H1 (cell line): ENCODE measurements around the gene TP53I13. TPM values are rescaled to one million over a fixed set of nuclear protein-coding genes. Genes with fewer than 3 reads are reported as not detected.

Experiments used
- CTCF ChIA-PET: fragments of 300-600 bp; sonication (Branson Sonifier 250); formaldehyde crosslinking; loops from one replicate; lab custom pipeline; 2021; ENCODE audit not compliant: partially characterized antibody; lab: Charles Lee
- POLR2A ChIA-PET: fragments of 300-600 bp; sonication (Branson Sonifier 250); formaldehyde crosslinking; loops from one replicate; lab custom pipeline; 2021; ENCODE audit warnings: inconsistent platforms; ENCODE audit not compliant: partially characterized antibody; lab: Charles Lee
- DNase-seq, 2 experiments: peaks; one replicate each; pipeline versions ENCODE4 v3.0.0 to v3.0.0-alpha.2; 2010 to 2022; ENCODE audit warnings: low spot score in 2 of 2, low read depth in 1 of 2, mixed read lengths in 1 of 2
- FAIRE-seq: peaks from 2 replicates; lab custom pipeline; 2011; peaks lifted over from hg19 to GRCh38; lab: Jason Lieb, UNC
- H2AFZ ChIP-seq: 2 replicates; pipeline ENCODE4 v1.8.1; 2012; ENCODE audit warnings: low read length, inconsistent platforms
- H2AK5ac ChIP-seq: 2 replicates; pipeline ENCODE4 v1.6.1; 2013; ENCODE audit warnings: low read depth, low read length
- H2BK120ac ChIP-seq: replicated peaks from 2 replicates; pipeline ENCODE3; 2013; ENCODE audit warnings: low read depth, low read length, inconsistent platforms
- H2BK12ac ChIP-seq: 2 replicates; pipeline ENCODE4 v1.6.1; 2013; ENCODE audit warnings: low read depth, low read length
- H2BK15ac ChIP-seq: 2 replicates; pipeline ENCODE4 v1.6.1; 2013; ENCODE audit warnings: low read length
- H2BK20ac ChIP-seq: 2 replicates; pipeline ENCODE4 v1.6.1; 2013; ENCODE audit warnings: low read length
- H2BK5ac ChIP-seq: 2 replicates; pipeline ENCODE4 v1.6.1; 2013; ENCODE audit warnings: low read depth, low read length
- H3K14ac ChIP-seq: 2 replicates; pipeline ENCODE4 v1.6.1; 2013; ENCODE audit warnings: inconsistent platforms; ENCODE audit not compliant: insufficient read length
- H3K18ac ChIP-seq: 2 replicates; pipeline ENCODE4 v1.6.1; 2013; ENCODE audit warnings: low read length; ENCODE audit errors: extremely low read depth
- H3K23ac ChIP-seq: 2 replicates; pipeline ENCODE4 v1.6.1; 2013; ENCODE audit warnings: inconsistent platforms; ENCODE audit not compliant: insufficient read length
- H3K23me2 ChIP-seq: 2 replicates; pipeline ENCODE4 v1.6.1; 2013; ENCODE audit warnings: low read depth, low read length
- H3K27ac ChIP-seq: 2 replicates; pipeline ENCODE4 v1.6.1; 2011; ENCODE audit warnings: low read depth, low read length, inconsistent platforms
- H3K27me3 ChIP-seq, 4 experiments: replicated peaks in 1 of 4; 1 replicate in 1 of 4; 2 replicates in 3 of 4; pipeline versions ENCODE4 v1.6.1 to v1.8.1; 2011 to 2013; ENCODE audit warnings: low read length in 3 of 4, mild to moderate bottlenecking in 3 of 4, inconsistent platforms in 2 of 4, mixed read lengths in 2 of 4, moderate library complexity in 1 of 4; ENCODE audit not compliant: control insufficient read depth in 3 of 4, insufficient read depth in 3 of 4; ENCODE audit errors: extremely low read depth in 1 of 4
- H3K36me3 ChIP-seq, 4 experiments: 2 replicates each; pipeline versions ENCODE4 v1.6.1 to v1.8.1; 2011 to 2013; ENCODE audit warnings: mild to moderate bottlenecking in 4 of 4, low read length in 3 of 4, moderate library complexity in 2 of 4, control low read depth in 1 of 4, inconsistent platforms in 1 of 4; ENCODE audit not compliant: insufficient read depth in 4 of 4, control insufficient read depth in 2 of 4
- H3K4ac ChIP-seq: replicated peaks from 2 replicates; pipeline ENCODE3; 2013; ENCODE audit warnings: low read length, low read depth, mixed read lengths, inconsistent platforms; ENCODE audit not compliant: insufficient read length
- H3K4me1 ChIP-seq, 4 experiments: replicated peaks in 1 of 4; 1 replicate in 1 of 4; 2 replicates in 3 of 4; pipeline versions ENCODE4 v1.6.1 to v1.8.1; 2011 to 2013; ENCODE audit warnings: low read length in 3 of 4, inconsistent platforms in 2 of 4, mixed read lengths in 1 of 4; ENCODE audit not compliant: insufficient read depth in 4 of 4, control insufficient read depth in 3 of 4
- H3K4me2 ChIP-seq, 2 experiments: 2 replicates each; pipeline versions ENCODE4 v1.6.1 to v1.8.1; 2011 to 2013; ENCODE audit warnings: low read depth in 2 of 2, low read length in 2 of 2, control low read depth in 1 of 2, inconsistent platforms in 1 of 2, mild to moderate bottlenecking in 1 of 2; ENCODE audit not compliant: insufficient read depth in 1 of 2
- H3K4me3 ChIP-seq, 4 experiments: fragments of 200-600, 300-600 bp in 1 of 4; sonication (generic), shearing (Covaris generic), sonication (Bioruptor Twin) in 1 of 4; 2 replicates each; pipeline versions ENCODE4 v1.5.1 to v1.8.1; 2011 to 2016; ENCODE audit warnings: low read length in 4 of 4, low read depth in 3 of 4, control low read depth in 2 of 4, inconsistent platforms in 2 of 4, mild to moderate bottlenecking in 2 of 4, mixed read lengths in 1 of 4, moderate library complexity in 1 of 4; ENCODE audit not compliant: insufficient read depth in 2 of 4; ENCODE audit errors: extremely low read depth in 1 of 4
- H3K56ac ChIP-seq: replicated peaks from 2 replicates; pipeline ENCODE3; 2013; ENCODE audit warnings: low read depth, mild to moderate bottlenecking, mixed read lengths, low read length, inconsistent platforms; ENCODE audit not compliant: insufficient read length
- H3K79me1 ChIP-seq: 2 replicates; pipeline ENCODE4 v1.6.1; 2013; ENCODE audit warnings: low read depth, low read length, control low read depth
- H3K79me2 ChIP-seq, 2 experiments: 2 replicates each; pipeline versions ENCODE4 v1.6.1 to v1.8.1; 2012 to 2013; ENCODE audit warnings: low read length in 2 of 2, mild to moderate bottlenecking in 2 of 2, inconsistent platforms in 1 of 2; ENCODE audit not compliant: insufficient read depth in 2 of 2, control insufficient read depth in 1 of 2
- H3K9ac ChIP-seq, 4 experiments: replicated peaks in 1 of 4; 1 replicate in 1 of 4; 2 replicates in 3 of 4; pipeline versions ENCODE4 v1.6.1 to v1.8.1; 2011 to 2013; ENCODE audit warnings: low read depth in 3 of 4, low read length in 3 of 4, control low read depth in 2 of 4, mild to moderate bottlenecking in 2 of 4, moderate library complexity in 2 of 4, inconsistent platforms in 1 of 4; ENCODE audit errors: extremely low read depth in 1 of 4
- H3K9me3 ChIP-seq, 2 experiments: 2 replicates each; pipeline versions ENCODE4 v1.6.1 to v1.8.1; 2012 to 2013; ENCODE audit warnings: mild to moderate bottlenecking in 2 of 2, moderate library complexity in 2 of 2, control low read depth in 1 of 2, inconsistent platforms in 1 of 2, low read depth in 1 of 2, low read length in 1 of 2, mixed read lengths in 1 of 2; ENCODE audit not compliant: insufficient read depth in 2 of 2
- H4K20me1 ChIP-seq, 2 experiments: replicated peaks in 1 of 2; 2 replicates each; pipeline versions ENCODE3 to v1.8.1; 2011 to 2013; ENCODE audit warnings: inconsistent platforms in 2 of 2, low read length in 2 of 2, mild to moderate bottlenecking in 1 of 2; ENCODE audit not compliant: insufficient read depth in 2 of 2, control insufficient read depth in 1 of 2
- H4K5ac ChIP-seq: 2 replicates; pipeline ENCODE4 v1.6.1; 2013; ENCODE audit warnings: low read length, low read depth, mixed read lengths, inconsistent platforms; ENCODE audit not compliant: insufficient read length
- H4K8ac ChIP-seq: 2 replicates; pipeline ENCODE4 v1.8.0; 2013; ENCODE audit warnings: mild to moderate bottlenecking, moderate library complexity, low read length, inconsistent platforms; ENCODE audit not compliant: insufficient read depth; ENCODE audit errors: extremely low read depth
- H4K91ac ChIP-seq: replicated peaks from 2 replicates; pipeline ENCODE3; 2013; ENCODE audit warnings: low read length, mixed read lengths, inconsistent platforms; ENCODE audit not compliant: insufficient read length
- BCL11A ChIP-seq, 2 experiments: IDR thresholded peaks; one replicate each; pipeline ENCODE4 v1.6.1; 2011; ENCODE audit warnings: low read depth in 2 of 2, low read length in 2 of 2, mild to moderate bottlenecking in 2 of 2
- EZH2 ChIP-seq: fragments of 200-600 bp; sonication (generic); IDR thresholded peaks from 2 replicates; pipeline ENCODE4 v1.7.1; 2012; ENCODE audit warnings: low read depth, mild to moderate bottlenecking, moderate library complexity, low read length, inconsistent platforms; ENCODE audit not compliant: severe bottlenecking
- HDAC2 ChIP-seq, 2 experiments: fragments of 300-600 bp in 1 of 2; sonication (generic) in 1 of 2; IDR thresholded peaks; 2 replicates each; pipeline ENCODE4 v1.6.1; 2011 to 2012; ENCODE audit warnings: low read depth in 2 of 2, low read length in 2 of 2, mild to moderate bottlenecking in 2 of 2, moderate library complexity in 2 of 2, borderline replicate concordance in 1 of 2, inconsistent platforms in 1 of 2
- MAFK ChIP-seq: IDR thresholded peaks from 2 replicates; pipeline ENCODE4 v1.6.1; 2012; ENCODE audit warnings: low read depth, mild to moderate bottlenecking, improper control_type of control experiment, low read length
- NANOG ChIP-seq: IDR thresholded peaks from 2 replicates; pipeline ENCODE4 v1.6.1; 2011; ENCODE audit warnings: low read length, low read depth, mild to moderate bottlenecking, inconsistent platforms; ENCODE audit not compliant: insufficient read depth, poor library complexity, severe bottlenecking
- NRF1 ChIP-seq: IDR thresholded peaks from 2 replicates; pipeline ENCODE4 v1.6.1; 2011; ENCODE audit warnings: mild to moderate bottlenecking, low read depth, low read length, improper control_type of control experiment
- POLR2A ChIP-seq, 2 experiments: IDR thresholded peaks; 1 replicate in 1 of 2; 2 replicates in 1 of 2; pipeline ENCODE4 v1.6.1; 2011; ENCODE audit warnings: low read depth in 2 of 2, low read length in 2 of 2, mild to moderate bottlenecking in 2 of 2; ENCODE audit errors: control extremely low read depth in 1 of 2
- SP2 ChIP-seq: IDR thresholded peaks from 2 replicates; pipeline ENCODE4 v1.6.1; 2012; ENCODE audit warnings: mild to moderate bottlenecking, low read length, inconsistent platforms
- SP4 ChIP-seq: IDR thresholded peaks from 2 replicates; pipeline ENCODE4 v1.6.1; 2012; ENCODE audit warnings: low read length, inconsistent platforms
- SUZ12 ChIP-seq: fragments of 200-600 bp; sonication (generic); IDR thresholded peaks from 2 replicates; pipeline ENCODE4 v1.6.1; 2012; ENCODE audit warnings: mild to moderate bottlenecking, inconsistent platforms, low read length, moderate library complexity, mixed read lengths
- TAF1 ChIP-seq: IDR thresholded peaks from 2 replicates; pipeline ENCODE4 v1.6.1; 2011; ENCODE audit warnings: mild to moderate bottlenecking, low read depth, low read length
- TBP ChIP-seq: IDR thresholded peaks from 2 replicates; pipeline ENCODE4 v1.6.1; 2011; ENCODE audit warnings: low read depth, low read length, improper control_type of control experiment
- ZNF274 ChIP-seq: IDR thresholded peaks from 2 replicates; pipeline ENCODE4 v1.7.0; 2012; ENCODE audit warnings: low read length, borderline replicate concordance; ENCODE audit errors: extremely low read depth
- WGBS, 2 experiments: shearing (Covaris generic) in 1 of 2; methylation state at CpG; one replicate each; pipeline versions ENCODE4 v1.1.6 to v1.1.7; 2013 to 2015; ENCODE audit warnings: low lambda C conversion rate in 2 of 2, mixed read lengths in 2 of 2, inconsistent platforms in 1 of 2, low coverage in 1 of 2, missing lambda C conversion rate in 1 of 2; ENCODE audit not compliant: insufficient replicate concordance in 2 of 2, insufficient coverage in 1 of 2, insufficient read length in 1 of 2; ENCODE audit errors: extremely low coverage in 1 of 2, missing lambda C conversion rate in 1 of 2; 5-methylcytosine and 5-hydroxymethylcytosine counted together
- polyA plus RNA-seq, 7 experiments: library from polyadenylated mRNA; depleted of rRNA in 3 of 7; stranded (reverse) in 5 of 7; unstranded in 2 of 7; fragments of >200 nt in 5 of 7; fragments of 200-250 nt in 2 of 7; gene quantifications; 1 replicate in 5 of 7; 2 replicates in 1 of 7; 4 replicates in 1 of 7; pipeline versions ENCODE4 v1.2.1 to v1.2.3, GENCODE V29; 2011 to 2013; ENCODE audit warnings: missing spikeins in 2 of 7, mixed read lengths in 2 of 7
- total RNA-seq: library from RNA; stranded (reverse); fragmentation: NEBNext Ultra II Directional; extraction: Animal tissue kit (Norgen Biotek cat#: 25700); gene quantifications from 2 replicates; pipeline ENCODE4 v1.2.1, GENCODE V29; 2021
- TF ChIP-seq, protein P1 (sequence below): IDR thresholded peaks from 2 replicates; pipeline ENCODE4 v1.6.1; 2011; ENCODE audit warnings: low read depth, mild to moderate bottlenecking, low read length; ENCODE audit not compliant: insufficient read depth

TP53I13 gene
- total and polyA plus RNA-seq, 2 of the 8 experiments (the other 6 are each of a cell fraction or from before 2014, with no cell fraction given), result 22.4 to 35.7 TPM

DNA sequence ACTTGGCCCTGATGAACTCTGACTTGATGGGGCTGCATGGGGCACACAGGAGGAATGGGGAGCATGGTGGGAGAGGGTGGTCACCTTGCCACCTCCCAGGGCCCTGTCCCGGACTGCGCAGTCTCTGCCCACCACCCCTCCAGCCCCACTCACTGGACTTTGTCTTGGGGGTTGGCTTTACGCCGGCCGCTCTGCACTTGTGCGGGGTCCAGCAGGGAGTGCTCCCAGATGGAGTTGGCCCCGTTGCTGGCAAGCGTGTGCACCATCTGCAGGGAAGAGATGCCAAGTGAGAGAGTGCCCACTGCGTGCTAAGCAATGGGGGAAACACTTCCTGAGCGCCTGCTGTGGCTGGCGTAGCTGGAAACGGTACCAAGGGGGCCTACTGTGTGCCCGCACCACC, 14.3 kb downstream of the TP53I13 start:
- Histone ChIP-seq H4K91ac (no peak overlapping the region), H3K27ac (no peak overlapping the region), H4K8ac (no peak overlapping the region), H3K36me3 (peaks cover 0 to 11% (median 6%) of the 10 kb centered on the region in 4 experiments; a peak in 3 of 8 replicates), H3K4me1 (peaks cover 7 to 17% (median 13%) of the 10 kb centered on the region in 4 experiments), H2AFZ (no peak overlapping the region), H2BK120ac (no peak overlapping the region), H3K23me2 (no peaks in the 10 kb centered on the region), H3K14ac (no peak overlapping the region), H3K56ac (no peak overlapping the region), H3K18ac (no peak overlapping the region), H2BK5ac (no peak overlapping the region), H3K4ac (no peak overlapping the region), H4K20me1 (peaks cover 5 to 30% of the 10 kb centered on the region in 2 experiments), H3K9me3 (no peaks in the 10 kb centered on the region), H2BK15ac (no peak overlapping the region), H2AK5ac (no peak overlapping the region), H2BK12ac (no peak overlapping the region), H4K5ac (no peak overlapping the region), H3K9ac (no peak overlapping the region), H2BK20ac (no peak overlapping the region), H3K4me3 (no peak overlapping the region), H3K23ac (no peak overlapping the region), H3K4me2 (no peak overlapping the region), H3K79me2 (peaks cover 0 to 31% of the 10 kb centered on the region in 2 experiments; a peak in 2 of 4 replicates), H3K79me1 (peaks cover 16% of the 10 kb centered on the region), H3K27me3 (no peaks in the 10 kb centered on the region)
- ChIA-PET CTCF (interaction anchor here (2.3 to 15.3 kb wide), 5 partner anchors 10 to 37 kb away, joined by 4 to 193 read pairs (median 85); partner anchors contain the start of genes ABHD15, ANKRD13B, CORO6 and TP53I13), POLR2A (interaction anchor here (1.6 to 5.1 kb wide), 2 partner anchors 9 kb away, joined by 3 to 19 read pairs; partner anchors contain the start of gene ANKRD13B)
- FAIRE-seq (no peak), DNase-seq (no peak)
- WGBS, 2 experiments, result 90% methylated on average over 13 of the region's 13 CpGs; no CpG with 5 or more reads in 1 of the 2 experiments
- TF ChIP-seq TBP (no peak), BCL11A (IDR thresholded peaks at IDR 0.05; ENCODE audit: low read depth in 2 of 2, low read length in 2 of 2) (no peak), TAF1 (no peak), SUZ12 (no peak), HDAC2 (IDR thresholded peaks at IDR 0.05; ENCODE audit: borderline replicate concordance in 1 of 2, low read depth in 2 of 2, low read length in 2 of 2) (no peak), NANOG (no peak), MAFK (no peak), NRF1 (no peak), ZNF274 (no peak), SP2 (no peak), SP4 (no peak), EZH2 (no peak), POLR2A (IDR thresholded peaks at IDR 0.05; ENCODE audit: control extremely low read depth in 1 of 2, low read depth in 2 of 2, low read length in 2 of 2) (no peak)
- TF ChIP-seq, protein P1, sequence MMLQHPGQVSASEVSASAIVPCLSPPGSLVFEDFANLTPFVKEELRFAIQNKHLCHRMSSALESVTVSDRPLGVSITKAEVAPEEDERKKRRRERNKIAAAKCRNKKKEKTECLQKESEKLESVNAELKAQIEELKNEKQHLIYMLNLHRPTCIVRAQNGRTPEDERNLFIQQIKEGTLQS, result no peak
